ENCODE data around the gene PLIN4. TPM values are rescaled to one million over a fixed set of nuclear protein-coding genes. Genes with fewer than 3 reads are reported as not detected.

Gene PLIN4
- total RNA-seq, 2 donors from 2014 or later = 0.33 to 0.66 TPM

- Mint-ChIP-seq H3K36me3 (ENCODE audit: low read depth) (no peaks in the 10 kb centered on the region), H3K27me3 (ENCODE audit: insufficient read depth) (peaks cover 19% of the 10 kb centered on the region), H3K9me3 (peaks cover 1% of the 10 kb centered on the region), H3K4me3 (no peak overlapping the region), H3K27ac (no peak overlapping the region), H3K4me1 (no peaks in the 10 kb centered on the region)
- no peak overlapping the region for H3K4me3 ChIP-seq (ENCODE audit: low read length)
- no peak overlapping the region for H3K27ac ChIP-seq (ENCODE audit: low read depth, low read length)
- no peaks in the 10 kb centered on the region for H3K27me3 ChIP-seq (ENCODE audit: control insufficient read depth, insufficient read depth, low read length, poor library complexity, severe bottlenecking)
- 90 to 92% methylated on average over 15 of the region's 15 CpGs for WGBS, 2 experiments (ENCODE audit: insufficient coverage in 1 of 2, insufficient read length in 1 of 2)
- H3K9me3 ChIP-seq (ENCODE audit: control insufficient read depth, low read length) = no peaks in the 10 kb centered on the region
- H3K9ac ChIP-seq (ENCODE audit: extremely low read depth, low read length, poor library complexity, severe bottlenecking) = no peak overlapping the region
- no peaks in the 10 kb centered on the region for H3K36me3 ChIP-seq (ENCODE audit: control insufficient read depth, insufficient read depth, low read length)
- no peaks in the 10 kb centered on the region for H3K4me1 ChIP-seq (ENCODE audit: control insufficient read depth, insufficient read depth, low read length)
- TF ChIP-seq, protein P1, sequence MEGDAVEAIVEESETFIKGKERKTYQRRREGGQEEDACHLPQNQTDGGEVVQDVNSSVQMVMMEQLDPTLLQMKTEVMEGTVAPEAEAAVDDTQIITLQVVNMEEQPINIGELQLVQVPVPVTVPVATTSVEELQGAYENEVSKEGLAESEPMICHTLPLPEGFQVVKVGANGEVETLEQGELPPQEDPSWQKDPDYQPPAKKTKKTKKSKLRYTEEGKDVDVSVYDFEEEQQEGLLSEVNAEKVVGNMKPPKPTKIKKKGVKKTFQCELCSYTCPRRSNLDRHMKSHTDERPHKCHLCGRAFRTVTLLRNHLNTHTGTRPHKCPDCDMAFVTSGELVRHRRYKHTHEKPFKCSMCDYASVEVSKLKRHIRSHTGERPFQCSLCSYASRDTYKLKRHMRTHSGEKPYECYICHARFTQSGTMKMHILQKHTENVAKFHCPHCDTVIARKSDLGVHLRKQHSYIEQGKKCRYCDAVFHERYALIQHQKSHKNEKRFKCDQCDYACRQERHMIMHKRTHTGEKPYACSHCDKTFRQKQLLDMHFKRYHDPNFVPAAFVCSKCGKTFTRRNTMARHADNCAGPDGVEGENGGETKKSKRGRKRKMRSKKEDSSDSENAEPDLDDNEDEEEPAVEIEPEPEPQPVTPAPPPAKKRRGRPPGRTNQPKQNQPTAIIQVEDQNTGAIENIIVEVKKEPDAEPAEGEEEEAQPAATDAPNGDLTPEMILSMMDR (conservative IDR thresholded peaks at IDR 0.05) = no peak
- no peak for DNase-seq
Observed at GRCh38 chr19:4522291-4523002, 4.2 kb upstream of the PLIN4 start.

DNA sequence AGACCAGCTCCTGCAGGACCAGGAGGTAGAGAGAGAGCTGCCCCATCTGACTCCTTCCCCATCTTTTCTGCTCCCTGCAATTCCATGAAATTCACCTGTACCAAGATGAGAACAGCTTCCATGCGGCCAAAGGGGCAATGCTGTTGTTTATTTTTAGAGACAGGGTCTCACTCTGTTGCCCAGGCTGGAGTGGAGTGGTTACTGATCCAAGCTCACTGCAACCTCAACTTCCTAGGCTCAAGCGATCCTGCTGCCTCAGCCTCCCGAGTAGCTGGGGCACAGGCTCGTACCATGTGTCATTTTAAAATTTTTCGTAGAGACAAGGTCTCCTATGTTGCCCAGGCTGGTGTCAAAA lies 3.6 kb upstream of the PLIN4 start:
- no peak for DNase-seq
- Histone ChIP-seq H3K4me1 (ENCODE audit: control insufficient read depth, insufficient read depth, low read length) (no peaks in the 10 kb centered on the region), H3K36me3 (ENCODE audit: control insufficient read depth, insufficient read depth, low read length) (no peaks in the 10 kb centered on the region), H3K9me3 (ENCODE audit: control insufficient read depth, low read length) (no peaks in the 10 kb centered on the region), H3K27me3 (ENCODE audit: control insufficient read depth, insufficient read depth, low read length, poor library complexity, severe bottlenecking) (no peaks in the 10 kb centered on the region), H3K27ac (ENCODE audit: low read depth, low read length) (no peak overlapping the region), H3K4me3 (ENCODE audit: low read length) (no peak overlapping the region), H3K9ac (ENCODE audit: extremely low read depth, low read length, poor library complexity, severe bottlenecking) (no peak overlapping the region)
- H3K9me3 Mint-ChIP-seq = peaks cover 1% of the 10 kb centered on the region
- no peaks in the 10 kb centered on the region for H3K36me3 Mint-ChIP-seq (ENCODE audit: low read depth)
- TF ChIP-seq, protein P1 (conservative IDR thresholded peaks at IDR 0.05) = no peak
- H3K27me3 Mint-ChIP-seq (ENCODE audit: insufficient read depth) = peaks cover 19% of the 10 kb centered on the region
- no peaks in the 10 kb centered on the region for H3K4me1 Mint-ChIP-seq
- no peak overlapping the region for H3K4me3 Mint-ChIP-seq
- 88% methylated on average over 5 of the region's 5 CpGs for WGBS, 2 experiments (ENCODE audit: insufficient coverage in 1 of 2, insufficient read length in 1 of 2)
- H3K27ac Mint-ChIP-seq = no peak overlapping the region

DNA sequence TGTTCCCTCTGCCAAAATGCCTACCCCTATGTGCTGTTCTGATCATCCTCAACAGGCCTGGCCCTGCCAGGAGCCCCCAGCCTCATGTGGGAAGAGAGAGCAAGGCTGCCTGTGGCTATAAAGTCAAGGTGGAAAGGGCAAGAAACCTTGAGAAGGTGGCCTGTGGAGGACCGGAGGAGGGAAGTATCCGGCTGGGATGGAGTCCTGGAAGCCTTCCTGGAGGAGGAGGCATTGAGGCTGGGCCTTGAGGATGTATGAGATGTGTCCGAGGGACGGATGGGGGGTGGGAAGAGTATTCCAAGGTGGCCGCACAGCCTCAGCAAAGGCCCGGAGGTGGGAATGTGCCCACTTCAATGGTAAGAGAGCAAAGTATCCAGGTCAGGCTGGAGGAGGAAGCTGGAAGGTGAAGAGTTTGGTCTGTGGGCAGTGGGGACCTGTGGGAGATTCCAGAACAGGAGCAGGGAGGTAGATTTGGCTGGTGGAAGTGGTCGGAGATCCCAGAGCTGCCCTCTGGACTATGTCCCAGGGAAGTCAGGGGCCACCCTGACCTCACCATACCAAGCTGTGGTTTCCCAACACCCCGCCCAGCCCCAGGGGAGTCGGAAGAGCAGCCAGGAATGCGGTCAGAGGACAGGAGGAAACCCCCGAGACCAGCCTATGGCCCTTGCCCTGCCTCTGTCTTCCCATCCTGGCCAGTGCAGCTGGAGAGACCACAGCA lies 3.0 kb upstream of the PLIN4 start:
- H3K4me1 ChIP-seq (ENCODE audit: control insufficient read depth, insufficient read depth, low read length) = no peaks in the 10 kb centered on the region
- WGBS, 2 experiments (ENCODE audit: insufficient coverage in 1 of 2, insufficient read length in 1 of 2) = 86 to 87% methylated on average over 8 to 11 of the region's 11 CpGs
- TF ChIP-seq, protein P1 (conservative IDR thresholded peaks at IDR 0.05) = no peak

More for the DNA sequence above, 3.0 kb upstream of the PLIN4 start:
- Mint-ChIP-seq H3K9me3 (peaks cover 1% of the 10 kb centered on the region), H3K27ac (no peak overlapping the region), H3K27me3 (ENCODE audit: insufficient read depth) (peaks cover 19% of the 10 kb centered on the region), H3K4me3 (no peak overlapping the region), H3K36me3 (ENCODE audit: low read depth) (no peaks in the 10 kb centered on the region), H3K4me1 (no peaks in the 10 kb centered on the region)
- Histone ChIP-seq H3K4me3 (ENCODE audit: low read length) (no peak overlapping the region), H3K27me3 (ENCODE audit: control insufficient read depth, insufficient read depth, low read length, poor library complexity, severe bottlenecking) (no peaks in the 10 kb centered on the region), H3K27ac (ENCODE audit: low read depth, low read length) (no peak overlapping the region), H3K36me3 (ENCODE audit: control insufficient read depth, insufficient read depth, low read length) (no peaks in the 10 kb centered on the region), H3K9ac (ENCODE audit: extremely low read depth, low read length, poor library complexity, severe bottlenecking) (no peak overlapping the region), H3K9me3 (ENCODE audit: control insufficient read depth, low read length) (no peaks in the 10 kb centered on the region)
- DNase-seq = no peak

Data from endodermal cell (in vitro differentiated cells).